GM21723 (cell line): ENCODE results near the gene NR3C1.
"Not testable (repeated sequence)": the region's sequence is repeated elsewhere in the genome, so short reads cannot be mapped to it uniquely, and the experiment has no call there.

Experiments
- ATAC-seq: cut with Tn5 transposase; IDR thresholded peaks from one replicate; pipeline ENCODE4 v1.9.1; 2021; ENCODE audit warnings: mild to moderate bottlenecking, moderate library complexity; ENCODE audit not compliant: unreplicated experiment

The NR3C1 gene

GRCh38 chr5:143341807-143342570, 61.5 kb downstream of the NR3C1 start:
- ATAC-seq = no peak

DNA sequence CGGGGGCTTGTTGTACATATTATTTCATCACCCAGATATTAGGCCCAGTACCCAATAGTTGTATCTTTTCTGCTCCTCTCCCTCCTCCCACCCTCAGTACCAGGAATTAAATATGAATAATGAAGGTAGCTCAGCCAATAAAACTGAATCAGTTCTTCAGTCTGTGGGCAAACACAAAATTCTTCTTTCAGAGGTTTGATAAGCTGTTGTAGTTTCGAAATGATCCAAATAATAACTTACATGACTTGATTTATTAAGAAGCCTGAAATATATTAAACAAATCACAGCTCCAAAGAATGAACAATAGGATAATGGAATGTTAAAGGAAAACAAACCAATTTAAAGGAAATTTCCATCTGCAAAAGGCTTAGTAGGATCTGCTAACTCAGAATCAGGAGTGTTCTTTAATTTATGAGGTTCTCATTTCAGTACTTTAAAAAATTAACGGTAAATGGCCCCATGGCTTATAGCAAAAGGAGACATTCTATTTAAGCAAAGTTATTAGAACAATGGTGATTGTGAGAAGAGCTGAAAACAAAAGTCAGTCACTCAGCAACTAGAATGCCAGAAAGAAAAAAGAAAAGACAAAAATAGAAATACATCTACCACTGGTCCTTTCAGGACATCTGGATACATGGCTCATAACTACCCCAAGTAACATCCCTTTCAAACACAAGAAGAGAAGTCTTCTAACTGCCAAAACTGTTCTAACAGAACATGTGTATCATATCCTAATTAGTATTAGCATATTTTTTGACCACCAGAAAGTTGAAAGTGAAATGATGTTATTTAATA, 62.4 kb downstream of the NR3C1 start:
- ATAC-seq = no peak

GRCh38 chr5:143338658-143339366, 64.7 kb downstream of the NR3C1 start:
- ATAC-seq = no peak

- no peak for ATAC-seq
Observed at GRCh38 chr5:143337946-143338345, 65.5 kb downstream of the NR3C1 start.

GRCh38 chr5:143336485-143336884, 67.0 kb downstream of the NR3C1 start:
- no peak for ATAC-seq

DNA sequence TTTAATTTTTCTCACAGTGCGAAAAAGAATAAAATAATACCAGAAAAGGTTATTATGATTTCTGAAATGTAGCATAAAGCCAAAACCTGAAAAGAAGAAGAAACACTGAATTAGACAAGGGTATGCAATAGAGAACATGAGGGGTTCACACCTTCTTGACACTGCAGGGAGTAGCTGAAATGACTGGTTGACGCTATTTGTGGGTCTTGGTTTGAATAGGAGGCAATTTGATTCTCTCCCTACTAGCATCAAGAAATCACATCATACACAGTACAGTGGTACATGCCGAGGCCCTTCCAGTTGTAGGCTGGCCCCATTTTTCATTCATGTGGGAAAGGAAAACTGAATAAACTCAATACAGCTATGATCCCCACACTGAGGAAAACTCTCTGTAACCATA, 68.6 kb downstream of the NR3C1 start:
- ATAC-seq = no peak

DNA sequence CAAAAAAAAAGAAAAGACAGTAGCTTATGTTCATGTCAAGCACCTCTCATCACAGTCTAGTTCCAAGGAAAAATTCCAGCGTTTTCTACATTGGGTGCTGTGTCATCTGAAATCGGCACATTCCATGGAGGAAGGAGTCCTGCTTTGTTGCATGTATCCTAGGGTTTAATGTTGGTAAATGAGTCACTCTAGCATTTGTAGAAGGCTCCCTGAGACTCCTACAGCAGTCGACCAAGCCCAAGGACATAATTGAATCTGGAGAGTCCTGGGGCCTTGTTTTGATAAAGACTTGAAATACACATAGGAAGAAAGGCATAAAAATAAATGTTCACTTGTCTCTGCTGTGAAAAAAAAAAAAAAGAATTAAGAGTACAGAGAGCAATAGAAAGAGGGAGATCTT, 69.1 kb downstream of the NR3C1 start:
- ATAC-seq = not testable (repeated sequence)

- ATAC-seq = no peak
Observed at GRCh38 chr5:143331956-143332355, 71.5 kb downstream of the NR3C1 start.

GRCh38 chr5:143329843-143330242, 73.6 kb downstream of the NR3C1 start:
- no peak for ATAC-seq

- no peak for ATAC-seq
Observed at GRCh38 chr5:143328589-143329220, 74.8 kb downstream of the NR3C1 start.

DNA sequence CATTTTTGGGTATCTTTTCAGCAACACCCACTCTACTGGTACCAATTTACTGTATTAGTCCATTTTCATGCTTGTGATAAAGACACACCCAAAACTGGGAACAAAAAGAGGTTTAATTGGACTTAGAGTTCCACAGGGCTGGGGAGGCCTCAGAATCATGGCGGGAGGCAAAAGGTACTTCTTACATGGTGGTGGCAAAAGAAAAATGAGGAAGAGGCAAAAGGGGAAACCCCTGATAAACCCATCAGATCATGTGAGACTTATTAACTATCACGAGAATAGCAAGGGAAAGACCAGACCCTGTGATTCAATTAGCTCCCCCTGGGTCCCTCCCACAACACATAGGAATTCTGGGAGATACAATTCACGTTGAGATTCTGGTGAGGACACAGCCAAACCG, 78.4 kb downstream of the NR3C1 start:
- not testable (repeated sequence) for ATAC-seq

DNA sequence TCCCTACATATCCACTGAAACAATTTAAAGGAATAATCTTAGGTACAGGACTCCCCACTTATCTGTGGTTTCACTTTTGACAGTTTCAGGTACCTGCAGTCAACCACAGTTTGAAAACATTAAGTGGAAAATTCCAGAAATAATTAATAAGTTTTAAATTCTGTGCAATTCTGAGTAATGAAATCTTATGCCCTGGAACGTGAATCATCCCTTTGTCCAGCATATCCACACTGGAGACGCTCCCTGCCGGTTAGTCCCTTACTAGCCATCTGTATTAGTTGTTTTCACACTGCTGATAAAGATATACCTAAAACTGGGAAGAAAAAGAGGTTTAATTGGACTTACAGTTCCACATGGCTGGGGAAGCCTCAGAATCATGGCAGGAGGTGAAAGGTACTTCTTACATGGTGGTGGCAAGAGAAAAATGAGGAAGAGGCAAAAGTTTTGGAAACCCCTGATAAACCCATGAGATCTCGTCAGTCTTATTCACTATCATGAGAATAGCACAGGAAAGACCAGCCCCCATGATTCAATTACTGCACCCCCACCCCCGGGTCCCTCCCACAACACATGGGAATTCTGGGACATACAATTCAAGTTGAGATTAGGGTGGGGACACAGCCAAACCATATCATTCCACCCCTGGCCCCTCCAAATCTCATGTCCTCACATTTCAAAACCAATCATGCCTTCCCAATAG, 80.4 kb downstream of the NR3C1 start:
- ATAC-seq = not testable (repeated sequence)

- ATAC-seq = no peak
Observed at GRCh38 chr5:143322176-143322575, 81.3 kb downstream of the NR3C1 start.

DNA sequence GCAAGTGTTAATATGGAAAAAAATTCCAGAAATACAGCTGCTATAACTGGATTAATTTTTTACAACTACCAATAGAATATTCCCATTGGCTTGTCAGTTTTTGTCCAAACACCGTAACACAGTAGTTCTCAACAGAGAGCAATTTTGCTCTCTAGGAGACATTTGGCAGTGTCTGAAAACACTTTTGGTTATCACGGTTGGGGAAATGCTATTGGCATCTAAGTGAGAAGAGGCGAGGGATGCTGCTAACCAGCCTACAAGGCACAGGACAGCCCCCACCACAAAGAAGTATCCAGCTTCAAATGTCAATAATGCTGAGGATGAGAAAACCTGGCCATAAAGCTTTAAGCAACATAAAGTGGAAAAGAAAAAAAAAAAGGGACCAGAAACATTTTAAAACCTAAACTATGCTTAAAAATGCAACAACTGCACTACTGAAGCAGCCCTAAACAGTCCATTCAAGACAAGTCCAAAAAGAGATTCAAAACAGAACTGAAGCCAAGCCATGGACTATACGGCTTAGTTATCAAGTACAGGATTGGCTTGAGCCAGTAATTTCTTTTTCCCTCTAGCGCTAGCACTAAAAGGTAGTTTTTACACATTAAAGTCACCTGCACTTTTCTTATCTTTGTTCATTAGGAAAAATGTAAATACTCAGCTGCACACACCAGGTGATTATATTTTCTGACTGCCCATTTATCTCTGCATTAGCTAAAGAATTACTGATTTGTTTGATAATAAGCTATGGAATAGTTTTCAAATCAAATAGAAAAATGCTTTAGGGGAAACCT, 83.9 kb downstream of the NR3C1 start:
- ATAC-seq = no peak

DNA sequence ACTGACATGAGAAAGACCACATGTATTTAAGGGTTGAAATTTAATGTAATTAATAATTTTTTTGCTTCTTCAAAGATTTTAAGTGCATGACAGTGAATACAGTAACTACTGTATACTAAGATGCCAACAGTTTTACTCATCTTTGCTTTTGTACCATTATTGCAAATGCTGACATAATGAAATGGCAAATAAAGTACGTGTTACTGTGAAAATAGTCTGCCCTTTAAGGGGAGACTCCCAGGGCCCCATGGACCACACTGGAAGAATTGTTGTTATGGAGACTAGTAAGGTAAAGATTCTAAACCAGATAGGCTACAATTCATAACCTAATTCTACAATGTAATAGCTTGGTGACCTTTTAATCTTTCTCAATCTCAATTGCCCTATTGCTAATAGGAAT, 84.7 kb downstream of the NR3C1 start:
- no peak for ATAC-seq

DNA sequence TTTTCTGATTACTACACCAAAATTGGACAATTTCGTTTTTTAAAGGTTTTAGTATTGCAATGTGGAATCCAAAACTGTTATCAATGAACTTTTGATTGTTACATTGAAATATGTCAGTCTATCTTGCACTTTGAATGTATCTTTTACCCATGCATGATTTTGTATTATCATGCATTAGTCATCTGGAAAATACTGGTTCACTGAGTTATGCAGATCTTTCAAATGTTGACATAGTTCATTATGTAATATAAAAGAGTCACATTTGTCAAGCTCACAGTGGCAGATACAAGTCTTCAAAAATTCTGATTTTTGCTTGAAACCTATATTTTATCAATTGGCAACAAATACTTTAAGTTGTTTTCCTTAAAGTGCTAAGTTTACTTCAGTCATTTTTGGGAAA, 85.2 kb downstream of the NR3C1 start:
- no peak for ATAC-seq

DNA sequence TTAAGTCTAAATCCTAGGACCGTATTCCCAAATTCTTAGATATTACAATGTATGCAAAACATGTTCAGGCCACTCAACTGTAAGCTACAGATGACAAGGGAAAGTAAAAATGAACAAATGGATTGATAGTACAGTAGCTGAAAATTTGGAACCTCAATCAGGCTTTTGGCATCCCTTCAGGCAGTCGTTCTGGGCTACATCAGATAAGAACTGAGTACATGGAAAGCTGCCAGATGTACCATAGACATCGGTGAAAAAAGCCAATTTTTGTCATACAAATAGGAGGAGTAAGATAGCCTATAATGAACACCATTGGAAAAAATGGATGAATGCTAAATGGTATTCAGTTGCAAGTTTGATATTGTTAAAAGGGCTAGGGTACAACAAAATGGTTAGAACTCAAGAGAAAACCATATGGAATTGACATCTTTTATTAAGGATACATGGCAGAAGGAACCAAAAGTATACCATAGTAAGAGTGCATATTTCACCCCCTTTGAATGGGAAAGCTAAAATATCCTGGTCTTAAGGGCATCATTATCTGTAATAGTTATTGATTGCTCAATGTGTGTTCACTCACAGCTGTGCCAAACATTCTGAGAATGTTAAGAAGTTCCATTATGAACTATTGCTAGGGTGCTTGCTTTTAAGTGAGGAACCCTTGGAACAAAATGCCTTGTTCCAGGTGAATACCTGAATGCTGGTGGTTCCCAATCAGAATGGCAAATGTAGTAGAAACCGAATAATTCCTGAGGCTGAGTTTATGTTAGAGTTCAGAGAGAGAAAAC, 86.4 kb downstream of the NR3C1 start:
- ATAC-seq = no peak

- no peak for ATAC-seq
Observed at GRCh38 chr5:143316337-143316736, 87.1 kb downstream of the NR3C1 start.

DNA sequence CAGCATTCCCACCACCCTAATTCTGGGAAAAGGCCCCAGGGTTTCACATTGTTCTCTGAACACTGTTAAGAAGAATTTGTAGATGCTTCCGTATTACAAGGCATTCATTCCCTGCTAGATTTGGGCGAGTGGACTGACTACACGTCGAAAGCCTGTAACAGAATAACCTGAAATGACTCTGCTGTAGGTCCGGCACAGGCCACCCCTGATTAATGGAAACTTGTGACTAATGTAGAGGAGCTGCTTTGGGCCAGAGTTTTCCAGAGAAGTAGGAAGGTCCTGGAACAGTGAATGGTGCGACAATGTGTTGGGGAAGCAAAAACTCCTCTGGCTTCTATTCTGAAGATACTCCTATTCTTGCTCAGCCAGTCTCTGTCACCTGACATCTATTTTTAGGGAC, 87.6 kb downstream of the NR3C1 start:
- no peak for ATAC-seq
